Astrocyte of the spinal cord (primary cell): ENCODE measurements around the gene PHF1.
"Not testable (repeated sequence)": the region's sequence is repeated elsewhere in the genome, so short reads cannot be mapped to it uniquely, and the experiment has no call there.

Source experiments
- DNase-seq: peaks from one replicate; pipeline ENCODE4 v3.0.0; 2011; ENCODE audit warnings: low read depth, low spot score
- H3K4me3 ChIP-seq: 2 replicates; pipeline ENCODE4 v1.5.1; 2011; ENCODE audit warnings: low read depth, mild to moderate bottlenecking, low read length, moderate library complexity
- in situ Hi-C: cut with HindIII; loops from 2 replicates; pipeline ENCODE4 v1.10.0; 2017; ENCODE audit warnings: low sequenced_read_pairs
- TF ChIP-seq, protein P1 (sequence below): IDR thresholded peaks from 2 replicates; pipeline ENCODE4 v1.5.1; 2012; ENCODE audit warnings: low read depth, mild to moderate bottlenecking, low read length, inconsistent platforms

Gene PHF1

DNA sequence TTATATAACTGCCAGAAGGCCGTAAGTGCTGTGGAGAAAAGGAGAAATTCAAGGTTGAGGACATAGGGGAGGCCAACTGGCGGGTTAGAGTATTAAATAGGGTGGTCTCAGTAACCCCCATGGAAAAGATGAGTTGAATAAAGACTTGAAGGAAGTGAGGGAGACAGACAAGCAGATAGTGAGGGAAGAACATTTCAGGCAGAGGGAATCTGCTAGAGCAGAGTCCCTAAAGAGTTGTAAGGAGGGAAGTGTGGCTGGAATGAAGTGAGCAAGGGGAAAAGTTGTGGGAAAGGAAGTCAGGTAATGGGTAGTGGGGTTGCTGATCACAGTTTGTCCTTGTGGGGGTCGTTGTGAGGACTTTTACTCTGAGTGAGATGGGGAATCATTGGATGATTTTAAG lies 17.8 kb upstream of the PHF1 start:
- no peak for DNase-seq
- H3K4me3 ChIP-seq = peak overlapping the region; percentile 85
- in situ Hi-C loops = no loop called here
- TF ChIP-seq, protein P1, sequence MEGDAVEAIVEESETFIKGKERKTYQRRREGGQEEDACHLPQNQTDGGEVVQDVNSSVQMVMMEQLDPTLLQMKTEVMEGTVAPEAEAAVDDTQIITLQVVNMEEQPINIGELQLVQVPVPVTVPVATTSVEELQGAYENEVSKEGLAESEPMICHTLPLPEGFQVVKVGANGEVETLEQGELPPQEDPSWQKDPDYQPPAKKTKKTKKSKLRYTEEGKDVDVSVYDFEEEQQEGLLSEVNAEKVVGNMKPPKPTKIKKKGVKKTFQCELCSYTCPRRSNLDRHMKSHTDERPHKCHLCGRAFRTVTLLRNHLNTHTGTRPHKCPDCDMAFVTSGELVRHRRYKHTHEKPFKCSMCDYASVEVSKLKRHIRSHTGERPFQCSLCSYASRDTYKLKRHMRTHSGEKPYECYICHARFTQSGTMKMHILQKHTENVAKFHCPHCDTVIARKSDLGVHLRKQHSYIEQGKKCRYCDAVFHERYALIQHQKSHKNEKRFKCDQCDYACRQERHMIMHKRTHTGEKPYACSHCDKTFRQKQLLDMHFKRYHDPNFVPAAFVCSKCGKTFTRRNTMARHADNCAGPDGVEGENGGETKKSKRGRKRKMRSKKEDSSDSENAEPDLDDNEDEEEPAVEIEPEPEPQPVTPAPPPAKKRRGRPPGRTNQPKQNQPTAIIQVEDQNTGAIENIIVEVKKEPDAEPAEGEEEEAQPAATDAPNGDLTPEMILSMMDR = no peak

GRCh38 chr6:33397541-33397940 lies 13.3 kb upstream of the PHF1 start:
- in situ Hi-C loops = no loop called here
- DNase-seq = no peak
- TF ChIP-seq, protein P1 = no peak
- H3K4me3 ChIP-seq = no peak overlapping the region

DNA sequence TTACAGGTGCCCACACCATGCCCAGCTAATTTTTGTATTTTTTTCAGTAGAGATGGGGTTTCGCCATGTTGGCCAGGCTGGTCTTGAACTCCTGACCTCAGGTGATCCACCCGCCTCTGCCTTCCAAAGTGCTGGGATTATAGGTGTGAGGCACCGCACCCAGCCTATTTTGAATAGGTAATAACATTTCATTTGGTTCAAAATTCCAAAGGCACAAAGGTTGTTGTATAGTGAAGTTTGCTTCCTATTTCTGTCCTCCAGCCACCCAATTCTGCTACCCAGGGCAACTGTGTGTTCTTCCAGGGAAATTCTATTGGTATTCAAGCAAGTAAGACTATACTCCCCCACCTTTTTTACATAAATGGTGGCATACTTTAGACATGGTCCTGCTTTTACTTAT lies 12.2 kb upstream of the PHF1 start:
- H3K4me3 ChIP-seq, in situ Hi-C loops, DNase-seq: not testable (repeated sequence)

DNA sequence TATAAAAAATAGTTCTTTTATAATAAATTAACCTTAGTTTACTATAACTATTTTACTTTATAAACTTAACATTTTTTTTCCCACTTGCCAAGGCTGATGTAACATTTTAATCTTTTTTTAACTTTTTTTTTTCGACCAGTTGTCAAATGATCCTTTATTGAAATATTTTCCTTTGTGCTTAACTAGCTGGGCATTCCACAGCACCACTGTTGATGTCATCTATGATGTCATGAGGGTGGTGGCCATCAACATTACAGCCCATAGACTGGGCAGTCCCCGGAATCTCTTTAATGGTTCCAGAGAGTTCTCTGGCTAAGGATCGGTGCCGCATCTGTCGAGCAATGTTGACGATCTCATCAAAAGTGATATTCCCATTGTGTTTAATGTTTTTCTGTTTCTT lies 10.9 kb upstream of the PHF1 start:
- H3K4me3 ChIP-seq, in situ Hi-C loops: not testable (repeated sequence)

DNA sequence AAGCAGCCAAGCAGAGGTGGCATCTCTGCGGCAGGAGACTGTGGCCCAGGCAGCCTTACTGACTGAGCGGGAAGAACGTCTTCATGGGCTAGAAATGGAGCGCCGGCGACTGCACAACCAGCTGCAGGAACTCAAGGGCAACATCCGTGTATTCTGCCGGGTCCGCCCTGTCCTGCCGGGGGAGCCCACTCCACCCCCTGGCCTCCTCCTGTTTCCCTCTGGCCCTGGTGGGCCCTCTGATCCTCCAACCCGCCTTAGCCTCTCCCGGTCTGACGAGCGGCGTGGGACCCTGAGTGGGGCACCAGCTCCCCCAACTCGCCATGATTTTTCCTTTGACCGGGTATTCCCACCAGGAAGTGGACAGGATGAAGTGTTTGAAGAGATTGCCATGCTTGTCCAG lies 5.9 kb upstream of the PHF1 start:
- TF ChIP-seq, protein P1 = no peak
- in situ Hi-C loops = no loop called here
- no peak overlapping the region for H3K4me3 ChIP-seq
- DNase-seq = no peak

More for the DNA sequence above, 10.9 kb upstream of the PHF1 start:
- not testable (repeated sequence) for DNase-seq

- H3K4me3 ChIP-seq = no peak overlapping the region
- in situ Hi-C loops = no loop called here
- TF ChIP-seq, protein P1 = no peak
- no peak for DNase-seq
These were observed 5.4 kb upstream of the PHF1 start for GRCh38 chr6:33405386-33405940.

DNA sequence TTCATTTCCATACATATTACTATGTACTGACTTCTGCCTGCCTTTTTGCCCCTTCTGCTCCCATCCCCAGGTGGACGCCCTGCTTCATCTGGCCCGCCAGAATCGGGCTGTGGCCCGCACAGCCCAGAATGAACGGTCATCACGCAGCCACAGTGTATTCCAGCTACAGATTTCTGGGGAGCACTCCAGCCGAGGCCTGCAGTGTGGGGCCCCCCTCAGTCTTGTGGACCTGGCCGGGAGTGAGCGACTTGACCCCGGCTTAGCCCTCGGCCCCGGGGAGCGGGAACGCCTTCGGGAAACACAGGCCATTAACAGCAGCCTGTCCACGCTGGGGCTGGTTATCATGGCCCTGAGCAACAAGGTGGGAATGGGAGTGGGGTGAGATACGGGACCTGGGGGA lies 4.7 kb upstream of the PHF1 start:
- TF ChIP-seq, protein P1 = no peak
- in situ Hi-C loops = no loop called here
- no peak for DNase-seq
- no peak overlapping the region for H3K4me3 ChIP-seq

GRCh38 chr6:33407132-33407718 lies 3.6 kb upstream of the PHF1 start:
- peak; percentile 56 for DNase-seq
- TF ChIP-seq, protein P1 = no peak
- no peak overlapping the region for H3K4me3 ChIP-seq
- in situ Hi-C loops = no loop called here
